RWPE2 (cell line): ENCODE data around the gene MBNL2.

Source experiments
- ATAC-seq: fragments of 200-7000 bp; cut with Tn5 transposase; 3 replicates; pipeline ENCODE4 v1.9.1; 2021; ENCODE audit warnings: low read depth
- DNase-seq: peaks from one replicate; pipeline ENCODE4 v3.0.0-alpha.2; 2020; ENCODE audit warnings: low spot score
- H3K27ac ChIP-seq: fragments of 450-650 bp; 2 replicates; pipeline ENCODE4 v1.5.1; 2017; ENCODE audit warnings: mild to moderate bottlenecking; ENCODE audit not compliant: poor library complexity, severe bottlenecking
- H3K27me3 ChIP-seq: fragments of 250-450 bp; sonication (Bioruptor Pico); 2 replicates; pipeline ENCODE4 v1.5.1; 2021; ENCODE audit warnings: mild to moderate bottlenecking, moderate library complexity; ENCODE audit not compliant: insufficient read depth, poor library complexity, severe bottlenecking
- H3K36me3 ChIP-seq: fragments of 250-450 bp; sonication (Bioruptor Pico); 2 replicates; pipeline ENCODE4 v1.5.1; 2020; ENCODE audit warnings: low read depth, mild to moderate bottlenecking, moderate library complexity
- H3K4me1 ChIP-seq: fragments of 250-450 bp; sonication (Bioruptor Pico); 2 replicates; pipeline ENCODE4 v1.5.1; 2021; ENCODE audit warnings: mild to moderate bottlenecking, moderate library complexity; ENCODE audit not compliant: insufficient read depth, poor library complexity, severe bottlenecking
- H3K4me3 ChIP-seq: fragments of 250-450 bp; sonication (Bioruptor Pico); 2 replicates; pipeline ENCODE4 v1.5.1; 2021; ENCODE audit warnings: mild to moderate bottlenecking, moderate library complexity; ENCODE audit not compliant: severe bottlenecking
- H3K9me3 ChIP-seq: fragments of 250-450 bp; sonication (Bioruptor Pico); 2 replicates; pipeline ENCODE4 v1.5.1; 2021; ENCODE audit warnings: mild to moderate bottlenecking, moderate library complexity; ENCODE audit not compliant: severe bottlenecking
- TF ChIP-seq, protein P1 (sequence below): fragments of 450-650 bp; IDR thresholded peaks from one replicate; pipeline ENCODE4 v1.5.1; 2017; ENCODE audit warnings: mild to moderate bottlenecking, moderate library complexity; ENCODE audit not compliant: poor library complexity, severe bottlenecking

The MBNL2 gene

DNA sequence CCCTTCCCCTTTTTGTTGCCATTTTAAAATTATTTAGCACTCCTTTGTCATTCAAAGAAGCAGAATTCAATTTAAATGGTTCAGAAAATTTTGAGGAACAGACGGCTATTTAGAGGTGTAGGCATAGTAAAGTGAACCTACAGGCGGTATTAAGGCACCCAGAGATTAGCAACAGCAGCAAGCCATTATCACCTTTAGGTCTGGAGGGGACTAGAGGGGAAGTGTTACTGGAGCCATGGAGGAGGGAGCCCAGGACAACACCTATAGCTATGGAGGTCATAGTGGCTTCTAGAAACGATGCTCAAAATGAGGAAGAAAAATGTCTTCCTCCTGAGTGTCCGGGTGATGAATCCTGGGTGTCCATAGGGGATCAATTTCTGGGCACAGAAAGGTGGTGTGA lies 25.8 kb upstream of the MBNL2 start:
- H3K9me3 ChIP-seq, result no peaks in the 10 kb centered on the region
- no peak overlapping the region for H3K4me3 ChIP-seq
- H3K27ac ChIP-seq, result no peak overlapping the region
- TF ChIP-seq, protein P1, sequence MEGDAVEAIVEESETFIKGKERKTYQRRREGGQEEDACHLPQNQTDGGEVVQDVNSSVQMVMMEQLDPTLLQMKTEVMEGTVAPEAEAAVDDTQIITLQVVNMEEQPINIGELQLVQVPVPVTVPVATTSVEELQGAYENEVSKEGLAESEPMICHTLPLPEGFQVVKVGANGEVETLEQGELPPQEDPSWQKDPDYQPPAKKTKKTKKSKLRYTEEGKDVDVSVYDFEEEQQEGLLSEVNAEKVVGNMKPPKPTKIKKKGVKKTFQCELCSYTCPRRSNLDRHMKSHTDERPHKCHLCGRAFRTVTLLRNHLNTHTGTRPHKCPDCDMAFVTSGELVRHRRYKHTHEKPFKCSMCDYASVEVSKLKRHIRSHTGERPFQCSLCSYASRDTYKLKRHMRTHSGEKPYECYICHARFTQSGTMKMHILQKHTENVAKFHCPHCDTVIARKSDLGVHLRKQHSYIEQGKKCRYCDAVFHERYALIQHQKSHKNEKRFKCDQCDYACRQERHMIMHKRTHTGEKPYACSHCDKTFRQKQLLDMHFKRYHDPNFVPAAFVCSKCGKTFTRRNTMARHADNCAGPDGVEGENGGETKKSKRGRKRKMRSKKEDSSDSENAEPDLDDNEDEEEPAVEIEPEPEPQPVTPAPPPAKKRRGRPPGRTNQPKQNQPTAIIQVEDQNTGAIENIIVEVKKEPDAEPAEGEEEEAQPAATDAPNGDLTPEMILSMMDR, result no peak
- no peaks in the 10 kb centered on the region for H3K27me3 ChIP-seq
- H3K4me1 ChIP-seq, result peaks cover 18% of the 10 kb centered on the region
- ATAC-seq, result no peak
- no peak for DNase-seq
- H3K36me3 ChIP-seq, result no peaks in the 10 kb centered on the region

DNA sequence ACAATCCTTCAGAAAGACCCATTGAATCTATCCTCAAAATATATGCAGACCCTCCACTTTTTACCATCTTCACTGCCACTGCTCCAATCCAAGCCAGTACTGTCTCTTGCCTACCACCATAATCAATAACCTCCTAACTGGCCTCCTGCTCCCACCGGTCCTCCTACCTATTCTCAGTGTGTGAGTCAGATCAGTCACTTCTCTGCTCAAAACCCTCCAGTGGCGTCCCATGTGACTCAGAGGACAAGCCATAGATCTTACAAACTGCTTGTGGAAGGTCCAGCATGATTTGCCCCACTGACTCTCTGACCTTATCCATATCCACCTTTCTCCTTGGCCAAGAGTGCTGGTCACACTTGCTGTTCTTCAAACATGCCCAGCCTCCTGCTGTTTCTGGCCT lies 23.4 kb upstream of the MBNL2 start:
- Histone ChIP-seq H3K9me3 (no peaks in the 10 kb centered on the region), H3K4me1 (peaks cover 15% of the 10 kb centered on the region), H3K27me3 (no peaks in the 10 kb centered on the region), H3K4me3 (no peak overlapping the region), H3K36me3 (no peaks in the 10 kb centered on the region), H3K27ac (no peak overlapping the region)
- no peak for DNase-seq
- no peak for ATAC-seq
- TF ChIP-seq, protein P1, result no peak

DNA sequence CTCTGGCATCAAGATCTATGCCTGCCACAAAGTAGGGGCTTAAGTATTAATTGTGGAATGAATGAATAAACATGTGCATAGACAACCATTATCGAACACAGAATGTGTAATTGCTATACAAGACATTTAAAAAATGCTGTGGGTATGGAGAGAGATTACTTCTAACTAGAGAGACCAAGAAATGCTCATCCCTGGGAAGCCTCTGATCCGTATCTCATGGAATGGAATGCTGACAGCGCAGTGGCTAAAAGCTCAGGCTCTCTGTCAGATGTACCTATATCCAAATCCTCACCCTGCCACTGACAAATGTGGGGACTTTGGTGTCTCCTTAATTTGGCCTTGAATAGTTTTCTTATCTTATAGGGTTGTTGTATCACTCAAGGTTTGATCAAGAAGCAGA lies 22.7 kb upstream of the MBNL2 start:
- TF ChIP-seq, protein P1, result no peak
- no peaks in the 10 kb centered on the region for H3K36me3 ChIP-seq
- H3K27me3 ChIP-seq, result no peaks in the 10 kb centered on the region
- ATAC-seq, result no peak
- no peak overlapping the region for H3K4me3 ChIP-seq
- no peaks in the 10 kb centered on the region for H3K9me3 ChIP-seq
- peaks cover 8% of the 10 kb centered on the region for H3K4me1 ChIP-seq
- H3K27ac ChIP-seq, result no peak overlapping the region
- no peak for DNase-seq

DNA sequence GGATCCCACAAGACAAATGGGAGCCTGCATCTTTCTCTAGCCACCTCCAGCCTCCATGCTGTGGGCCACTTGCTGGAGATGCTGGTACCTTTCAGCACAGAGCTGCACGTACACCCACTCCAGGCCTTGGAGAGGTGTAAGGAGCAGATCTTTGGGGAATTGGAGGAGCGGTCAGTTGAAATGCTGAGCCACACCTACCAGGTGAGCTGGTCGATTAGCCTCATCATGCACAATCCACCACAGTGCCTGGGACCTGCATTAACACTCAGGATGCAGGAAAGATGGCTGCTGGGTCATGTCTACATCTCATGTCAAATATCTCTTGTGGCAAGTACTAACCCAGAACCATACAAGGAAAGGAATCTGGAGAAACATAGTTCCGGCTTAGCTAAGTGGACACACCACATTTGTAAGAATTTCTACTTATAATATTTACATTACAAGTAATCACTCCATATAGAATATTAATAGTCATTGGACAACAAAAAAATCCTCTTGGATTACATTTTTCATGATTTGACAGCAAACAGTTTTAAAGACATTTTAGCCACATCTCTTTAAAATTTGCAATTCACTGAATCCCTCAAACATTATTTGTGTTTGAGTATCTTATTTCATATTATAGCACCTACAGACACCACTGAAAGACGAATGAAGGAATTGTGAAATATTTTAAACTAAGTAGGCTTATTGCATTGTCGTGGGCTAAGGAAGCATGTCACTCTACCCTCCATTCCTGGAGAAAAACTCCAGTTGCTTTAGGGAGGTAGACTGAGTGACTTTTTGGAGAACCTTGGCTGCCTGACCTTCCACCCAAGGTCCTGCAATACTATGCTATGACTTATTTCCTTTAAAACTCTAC lies 21.8 kb upstream of the MBNL2 start:
- Histone ChIP-seq H3K9me3 (no peaks in the 10 kb centered on the region), H3K4me3 (no peak overlapping the region), H3K27ac (no peak overlapping the region), H3K36me3 (no peaks in the 10 kb centered on the region), H3K27me3 (no peaks in the 10 kb centered on the region), H3K4me1 (peaks cover under 1% of the 10 kb centered on the region)
- TF ChIP-seq, protein P1, result no peak
- no peak for DNase-seq
- ATAC-seq, result no peak

DNA sequence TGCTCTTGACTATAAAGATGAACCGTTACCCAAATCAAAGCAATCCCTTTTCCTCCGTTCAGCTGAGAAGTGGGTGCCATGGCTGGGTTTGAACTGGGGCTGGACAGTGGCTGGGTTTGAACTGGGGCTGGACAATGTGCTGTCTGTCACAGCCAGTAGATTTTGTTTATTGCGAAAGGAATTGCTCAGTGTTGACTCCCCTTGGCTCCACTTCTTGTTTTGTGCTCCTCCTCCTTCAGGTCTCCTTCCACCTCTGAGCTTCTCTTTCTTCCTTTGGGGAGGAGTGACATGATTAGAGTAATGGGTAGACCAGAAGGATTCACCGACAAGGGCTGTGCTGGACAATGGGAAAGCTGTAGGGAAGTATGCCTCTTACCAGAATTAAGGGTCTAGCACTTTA lies 19.4 kb upstream of the MBNL2 start:
- no peak overlapping the region for H3K27ac ChIP-seq
- ATAC-seq (no peak), DNase-seq (no peak)
- TF ChIP-seq, protein P1, result no peak
- no peaks in the 10 kb centered on the region for H3K9me3 ChIP-seq
- H3K27me3 ChIP-seq, result no peaks in the 10 kb centered on the region
- H3K36me3 ChIP-seq, result no peaks in the 10 kb centered on the region
- H3K4me1 ChIP-seq, result peaks cover 11% of the 10 kb centered on the region
- H3K4me3 ChIP-seq, result no peak overlapping the region
